ENCODE measurements around the gene FNDC11.
"Not testable (repeated sequence)": the region's sequence is repeated elsewhere in the genome, so short reads cannot be mapped to it uniquely, and the experiment has no call there.

FNDC11 gene

GRCh38 chr20:63591786-63592355, 37.9 kb downstream of the FNDC11 start:
- Histone ChIP-seq H3K4me1 (ENCODE audit: insufficient read depth, low read length) (no peaks in the 10 kb centered on the region), H3K9me3 (ENCODE audit: control insufficient read depth, insufficient read depth, low read length) (no peaks in the 10 kb centered on the region), H3K9ac (ENCODE audit: low read depth, low read length) (no peak overlapping the region), H3K36me3 (ENCODE audit: insufficient read depth, low read length) (no peaks in the 10 kb centered on the region; the same call in 1 of the 2 replicates)

DNA sequence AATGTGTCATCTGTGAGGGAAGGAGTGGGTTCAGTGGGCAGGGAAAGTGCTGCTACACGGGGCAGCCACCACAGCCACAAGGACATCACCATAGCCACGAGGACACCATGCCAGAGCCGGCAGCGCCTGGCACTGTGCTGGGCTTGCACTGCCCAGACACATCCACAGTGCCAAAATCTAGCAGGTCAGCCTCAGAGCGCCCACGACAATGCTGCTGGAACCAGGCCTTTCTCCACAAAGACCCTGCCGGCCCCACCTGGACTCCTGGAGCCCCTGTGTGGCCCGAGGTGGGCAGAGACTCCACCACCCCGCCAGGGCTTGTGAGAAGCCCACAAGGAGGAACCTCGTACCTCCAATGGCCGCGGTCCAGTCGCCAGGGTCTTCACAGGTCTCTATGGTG, 38.7 kb downstream of the FNDC11 start:
- H3K9me3 ChIP-seq (ENCODE audit: control insufficient read depth, insufficient read depth, low read length) = no peaks in the 10 kb centered on the region
- H3K36me3 ChIP-seq (ENCODE audit: insufficient read depth, low read length) = no peaks in the 10 kb centered on the region; the same call in 1 of the 2 replicates
- no peak overlapping the region for H3K9ac ChIP-seq (ENCODE audit: low read depth, low read length)
- no peaks in the 10 kb centered on the region for H3K4me1 ChIP-seq (ENCODE audit: insufficient read depth, low read length)

DNA sequence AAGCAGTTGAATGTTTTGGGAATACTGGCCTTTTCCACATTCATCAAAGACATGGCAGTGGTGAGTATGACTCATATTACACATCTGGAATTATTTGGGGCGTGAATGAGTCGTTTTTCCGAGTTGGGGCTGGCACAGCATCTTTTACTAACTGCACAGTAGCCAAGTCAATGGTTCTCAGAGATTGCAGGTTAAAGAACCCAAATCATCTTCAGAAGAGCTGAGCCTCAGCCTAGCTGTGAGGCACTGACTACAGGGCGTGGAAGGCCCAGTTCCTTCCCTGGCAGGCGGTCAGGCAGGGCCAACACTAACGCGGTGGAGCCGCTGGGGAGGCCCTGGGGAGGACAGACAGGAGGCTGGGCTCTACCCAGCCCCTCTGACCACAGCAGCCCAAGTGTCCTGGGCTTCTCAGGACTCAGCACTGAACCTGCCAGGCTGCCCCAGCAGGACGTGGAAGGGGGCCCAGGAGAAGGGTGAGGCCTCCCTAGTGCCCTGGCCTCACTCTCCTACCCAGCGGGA, 40.1 kb downstream of the FNDC11 start:
- no peaks in the 10 kb centered on the region for H3K9me3 ChIP-seq (ENCODE audit: control insufficient read depth, insufficient read depth, low read length)
- no peak overlapping the region for H3K9ac ChIP-seq (ENCODE audit: low read depth, low read length)
- no peaks in the 10 kb centered on the region for H3K36me3 ChIP-seq (ENCODE audit: insufficient read depth, low read length)
- no peaks in the 10 kb centered on the region for H3K4me1 ChIP-seq (ENCODE audit: insufficient read depth, low read length)

DNA sequence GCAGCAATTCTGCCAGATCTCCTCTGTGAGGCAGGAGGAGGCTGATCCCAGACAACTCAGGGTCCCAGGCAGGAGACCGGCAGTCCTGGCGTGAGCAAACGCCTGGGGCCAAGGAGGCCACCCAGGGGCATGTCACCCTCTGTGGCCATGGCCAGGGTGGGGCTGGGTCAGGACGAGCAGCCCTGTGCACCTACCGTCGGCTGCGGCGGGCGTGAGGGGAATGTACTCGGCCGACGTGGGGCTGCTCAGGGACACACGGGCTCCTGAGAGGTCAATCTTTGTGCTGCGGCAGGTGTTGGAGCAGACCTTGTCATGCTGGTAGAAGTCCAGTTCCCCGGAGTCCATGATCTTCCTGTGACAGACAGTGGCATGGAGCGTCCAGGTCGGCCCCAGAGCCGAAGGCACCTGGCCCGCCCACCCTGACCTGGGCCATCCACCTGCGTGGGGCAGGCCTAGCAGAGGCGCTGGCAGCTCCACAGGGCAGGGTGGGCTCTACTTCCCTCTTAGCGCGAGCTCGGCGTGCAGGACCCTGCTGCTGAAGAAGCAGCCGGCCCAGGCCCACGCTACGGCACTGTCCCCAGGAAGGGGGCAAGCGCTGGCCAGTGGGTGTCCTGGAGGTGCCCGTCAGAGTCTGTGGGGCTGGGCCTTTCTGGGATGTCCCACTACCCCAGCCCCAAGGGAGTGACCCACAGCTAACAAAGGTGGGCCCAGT, 41.6 kb downstream of the FNDC11 start:
- H3K36me3 ChIP-seq (ENCODE audit: insufficient read depth, low read length) = no peaks in the 10 kb centered on the region
- no peaks in the 10 kb centered on the region for H3K9me3 ChIP-seq (ENCODE audit: control insufficient read depth, insufficient read depth, low read length)
- H3K9ac ChIP-seq (ENCODE audit: low read depth, low read length) = no peak overlapping the region
- H3K4me1 ChIP-seq (ENCODE audit: insufficient read depth, low read length) = no peaks in the 10 kb centered on the region

DNA sequence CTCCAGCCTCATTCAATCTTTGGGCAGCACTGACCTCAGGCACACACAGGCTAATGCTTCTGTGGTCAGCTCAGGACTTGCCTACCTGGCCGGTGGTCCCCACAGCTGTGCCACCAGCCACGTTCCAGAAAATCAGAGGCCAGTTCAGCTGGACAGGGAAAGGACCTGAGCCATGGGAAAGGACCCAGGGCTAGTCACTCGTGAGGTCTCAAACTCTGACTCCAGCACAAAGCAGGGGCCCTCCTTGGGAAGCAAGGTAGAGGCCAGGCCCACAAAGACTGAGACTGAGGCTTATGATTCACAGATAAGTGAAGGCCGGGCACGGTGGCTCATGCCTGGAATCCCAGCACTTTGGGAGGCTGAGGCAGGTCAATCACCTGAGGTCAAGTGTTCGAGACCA, 42.5 kb downstream of the FNDC11 start:
- H3K4me1 ChIP-seq (ENCODE audit: insufficient read depth, low read length) = no peaks in the 10 kb centered on the region
- H3K9me3 ChIP-seq (ENCODE audit: control insufficient read depth, insufficient read depth, low read length) = no peaks in the 10 kb centered on the region
- 0 out of 2 replicates have a peak, but pooled peaks cover 3% of the 10 kb centered on the region for H3K36me3 ChIP-seq (ENCODE audit: insufficient read depth, low read length)
- no peak overlapping the region for H3K9ac ChIP-seq (ENCODE audit: low read depth, low read length)

DNA sequence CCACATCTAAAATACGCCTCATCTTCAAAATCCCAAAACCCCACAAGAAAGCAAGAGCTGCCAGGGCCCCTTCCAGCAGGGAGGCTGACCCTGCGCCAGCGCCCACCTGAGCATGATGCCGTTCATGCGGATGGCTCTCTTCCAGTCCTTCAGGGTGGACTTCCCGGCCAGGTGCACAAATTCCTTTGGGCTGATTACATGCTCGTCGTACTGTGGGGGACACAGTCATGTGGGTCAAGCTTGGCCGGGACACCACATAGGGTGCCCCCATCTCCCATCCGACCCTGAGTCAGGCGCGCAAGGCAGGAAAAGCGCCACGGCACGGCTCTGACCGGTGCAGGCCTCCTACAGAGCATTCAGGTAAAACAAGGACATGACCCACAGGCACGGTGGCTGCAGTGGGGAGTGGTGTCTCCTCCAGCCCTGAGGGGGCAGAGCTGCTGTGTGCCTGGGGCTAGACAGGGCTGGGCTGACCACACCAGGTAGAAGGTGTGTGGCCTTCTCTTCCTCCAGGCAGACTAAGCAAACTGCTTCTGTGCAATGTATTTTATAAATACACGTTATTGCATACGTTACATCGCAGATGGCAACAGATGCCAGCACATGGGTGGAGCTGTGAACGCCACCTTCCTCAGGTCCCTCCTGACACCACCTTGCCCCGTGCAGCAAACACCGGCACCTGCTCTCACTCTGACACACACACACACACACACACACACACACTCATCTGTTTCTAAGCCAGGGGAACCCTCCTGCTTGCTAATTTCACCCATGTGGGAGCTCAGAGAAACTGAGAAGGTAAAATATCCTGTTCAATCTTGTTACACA, 43.9 kb downstream of the FNDC11 start:
- Histone ChIP-seq H3K36me3 (ENCODE audit: insufficient read depth, low read length) (peaks cover 3% of the 10 kb centered on the region; the same call in 1 of the 2 replicates), H3K9ac (ENCODE audit: low read depth, low read length) (no peak overlapping the region), H3K9me3 (ENCODE audit: control insufficient read depth, insufficient read depth, low read length) (no peaks in the 10 kb centered on the region), H3K4me1 (ENCODE audit: insufficient read depth, low read length) (no peaks in the 10 kb centered on the region)

GRCh38 chr20:63598479-63599395, 44.8 kb downstream of the FNDC11 start:
- Histone ChIP-seq H3K4me1 (ENCODE audit: insufficient read depth, low read length) (no peaks in the 10 kb centered on the region), H3K9me3 (ENCODE audit: control insufficient read depth, insufficient read depth, low read length) (no peaks in the 10 kb centered on the region), H3K9ac (ENCODE audit: low read depth, low read length) (no peak overlapping the region), H3K36me3 (ENCODE audit: insufficient read depth, low read length) (peaks cover 3% of the 10 kb centered on the region; the same call in 1 of the 2 replicates)

GRCh38 chr20:63599396-63600050, 45.6 kb downstream of the FNDC11 start:
- H3K36me3 ChIP-seq (ENCODE audit: insufficient read depth, low read length) = peaks cover 3% of the 10 kb centered on the region; the same call in 1 of the 2 replicates
- H3K9ac ChIP-seq (ENCODE audit: low read depth, low read length) = no peak overlapping the region
- H3K9me3 ChIP-seq (ENCODE audit: control insufficient read depth, insufficient read depth, low read length) = no peaks in the 10 kb centered on the region
- no peaks in the 10 kb centered on the region for H3K4me1 ChIP-seq (ENCODE audit: insufficient read depth, low read length)

DNA sequence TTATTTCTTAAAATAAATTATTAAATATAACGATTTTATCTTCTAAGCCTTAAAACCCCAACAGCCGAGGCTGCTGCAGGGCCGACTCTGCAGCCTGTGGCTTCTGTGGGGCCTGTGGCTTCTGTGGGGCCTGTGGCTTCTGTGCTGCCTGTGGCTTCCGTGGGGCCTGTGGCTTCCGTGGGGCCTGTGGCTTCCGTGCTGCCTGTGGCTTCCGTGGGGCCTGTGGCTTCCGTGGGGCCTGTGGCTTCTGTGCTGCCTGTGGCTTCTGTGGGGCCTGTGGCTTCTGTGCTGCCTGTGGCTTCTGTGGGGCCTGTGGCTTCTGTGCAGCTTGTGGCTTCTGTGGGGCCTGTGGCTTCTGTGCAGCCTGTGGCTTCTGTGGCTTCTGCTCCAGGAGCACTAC, 47.7 kb downstream of the FNDC11 start:
- not testable (repeated sequence) for H3K9ac ChIP-seq (ENCODE audit: low read depth, low read length); H3K4me1 ChIP-seq (ENCODE audit: insufficient read depth, low read length); H3K36me3 ChIP-seq (ENCODE audit: insufficient read depth, low read length); H3K9me3 ChIP-seq (ENCODE audit: control insufficient read depth, insufficient read depth, low read length)

- H3K36me3 ChIP-seq (ENCODE audit: insufficient read depth, low read length) = peaks cover 3% of the 10 kb centered on the region; the same call in 1 of the 2 replicates
- no peaks in the 10 kb centered on the region for H3K4me1 ChIP-seq (ENCODE audit: insufficient read depth, low read length)
- no peaks in the 10 kb centered on the region for H3K9me3 ChIP-seq (ENCODE audit: control insufficient read depth, insufficient read depth, low read length)
- H3K9ac ChIP-seq (ENCODE audit: low read depth, low read length) = no peak overlapping the region
Measured at GRCh38 chr20:63602321-63602720, 48.4 kb downstream of the FNDC11 start.
